NK-92 treated with Interleukin-12 subunit alpha and Interleukin-12 subunit beta, amount 100 ng/mL, for 24 hours (cell line): ENCODE data around the gene STK25.
"Not testable (repeated sequence)": the region's sequence is repeated elsewhere in the genome, so short reads cannot be mapped to it uniquely, and the experiment has no call there.

Source experiments
- DNase-seq: peaks from one replicate; lab custom pipeline; 2025; lab: John Stamatoyannopoulos, UW

STK25 gene

DNA sequence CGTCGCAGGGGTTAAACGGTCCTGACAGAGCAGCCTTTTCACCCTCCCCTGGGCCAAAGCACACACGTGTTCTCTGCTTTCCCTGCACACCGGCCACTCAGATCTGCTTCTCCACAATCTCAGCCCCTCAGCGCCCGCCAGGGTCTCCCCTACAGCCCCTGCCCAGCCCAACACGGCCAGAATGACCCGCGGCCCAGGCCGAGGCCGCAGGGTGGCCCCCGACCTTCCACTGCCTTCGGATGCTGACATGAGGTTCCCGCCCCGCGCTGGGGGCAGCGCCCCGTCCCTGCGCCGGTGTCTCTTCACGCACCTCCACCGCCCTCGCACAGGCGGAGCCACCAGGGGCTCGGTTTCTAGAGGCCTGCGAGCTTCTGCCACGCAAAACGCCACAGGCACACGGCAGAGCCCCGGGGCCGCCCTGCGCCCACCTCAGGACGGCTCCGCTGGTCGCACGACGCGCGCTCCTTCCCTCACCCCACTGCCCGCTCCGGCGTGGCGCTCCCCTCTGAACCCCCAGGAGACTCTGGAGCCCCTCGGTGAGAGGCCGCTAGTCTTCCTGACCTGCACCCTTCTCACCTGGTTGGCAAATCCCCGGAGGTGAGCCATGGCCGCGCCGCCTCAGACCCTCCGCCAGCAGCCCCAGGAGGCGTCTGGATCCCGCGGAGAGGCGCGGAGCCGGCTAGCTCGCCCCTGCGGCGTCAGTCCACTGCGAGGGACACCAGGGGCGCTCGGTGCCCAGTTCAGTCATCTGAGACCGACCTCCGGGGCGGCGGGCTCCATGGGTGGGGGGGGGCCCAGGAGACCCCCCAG is 749 bp downstream of the STK25 start:
- no peak for DNase-seq

DNA sequence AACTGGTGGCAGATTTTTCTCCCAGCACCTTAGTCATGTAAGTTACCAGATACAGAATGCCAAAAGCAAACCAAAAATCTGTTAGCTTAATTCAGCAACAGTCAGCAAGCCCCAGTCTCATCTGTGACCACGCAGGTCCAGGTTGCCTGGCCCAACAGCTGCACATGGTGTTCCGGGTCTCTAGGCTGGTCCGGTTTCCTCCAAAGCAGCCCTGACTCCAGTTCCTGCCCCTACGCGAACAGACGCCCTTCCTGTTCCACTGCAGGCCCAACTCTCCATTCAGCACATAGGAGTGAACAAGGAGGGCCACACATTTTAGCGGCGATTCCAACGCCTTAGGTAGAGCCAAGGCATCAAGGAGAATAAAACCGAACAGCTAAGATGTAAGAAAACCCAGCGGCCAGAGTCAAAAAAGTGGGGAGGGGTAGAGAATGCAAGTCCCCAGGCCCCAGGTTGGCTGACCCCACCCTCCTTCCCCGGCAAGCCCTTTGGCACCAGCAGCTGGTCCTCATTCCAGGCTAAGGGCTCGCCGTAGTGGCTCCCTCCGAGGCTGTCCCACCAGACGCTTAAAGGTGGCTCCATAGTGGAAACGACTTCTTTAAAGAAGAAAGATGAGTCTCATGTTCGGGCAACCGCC is 1.5 kb downstream of the STK25 start:
- no peak for DNase-seq

DNA sequence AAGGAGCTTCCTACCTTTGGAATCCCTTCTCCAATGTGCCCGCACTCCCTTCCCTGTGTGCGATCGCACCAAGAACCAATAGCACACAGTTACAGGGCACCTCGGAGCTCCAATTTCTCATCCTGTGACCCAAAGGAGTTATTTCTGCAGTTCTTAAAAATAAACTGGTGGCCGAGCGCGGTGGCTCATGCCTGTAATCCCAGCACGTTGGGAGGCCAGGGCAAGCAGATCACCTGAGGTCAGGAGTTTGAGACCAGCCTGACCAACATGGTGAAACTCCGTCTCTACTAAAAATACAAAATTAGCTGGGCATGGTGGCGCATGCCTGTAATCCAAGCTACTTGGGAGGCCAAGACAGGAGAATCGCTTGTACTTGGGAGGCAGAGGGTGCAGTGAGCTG is 2.1 kb downstream of the STK25 start:
- not testable (repeated sequence) for DNase-seq

DNA sequence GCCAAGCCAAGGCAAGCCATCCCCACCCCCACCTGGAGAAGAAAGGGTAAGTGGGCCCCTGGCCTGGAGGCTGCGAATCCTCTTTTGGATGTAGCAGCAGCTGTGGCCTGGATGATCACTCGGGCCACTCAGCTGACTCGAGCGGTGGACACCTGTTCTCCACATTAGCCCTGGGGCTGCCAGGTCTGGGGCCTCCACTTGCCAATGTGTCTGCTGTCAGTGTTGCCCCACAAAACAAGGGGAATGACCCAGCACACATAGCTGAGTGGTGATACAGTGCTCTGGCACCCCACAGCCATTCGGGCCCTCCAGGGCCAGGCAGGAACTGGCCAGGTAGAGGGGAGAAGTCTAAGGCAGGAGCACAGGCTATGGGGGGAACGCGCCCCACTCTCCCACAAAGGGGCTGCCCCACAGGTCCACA is 2.6 kb downstream of the STK25 start:
- DNase-seq: no peak

DNA sequence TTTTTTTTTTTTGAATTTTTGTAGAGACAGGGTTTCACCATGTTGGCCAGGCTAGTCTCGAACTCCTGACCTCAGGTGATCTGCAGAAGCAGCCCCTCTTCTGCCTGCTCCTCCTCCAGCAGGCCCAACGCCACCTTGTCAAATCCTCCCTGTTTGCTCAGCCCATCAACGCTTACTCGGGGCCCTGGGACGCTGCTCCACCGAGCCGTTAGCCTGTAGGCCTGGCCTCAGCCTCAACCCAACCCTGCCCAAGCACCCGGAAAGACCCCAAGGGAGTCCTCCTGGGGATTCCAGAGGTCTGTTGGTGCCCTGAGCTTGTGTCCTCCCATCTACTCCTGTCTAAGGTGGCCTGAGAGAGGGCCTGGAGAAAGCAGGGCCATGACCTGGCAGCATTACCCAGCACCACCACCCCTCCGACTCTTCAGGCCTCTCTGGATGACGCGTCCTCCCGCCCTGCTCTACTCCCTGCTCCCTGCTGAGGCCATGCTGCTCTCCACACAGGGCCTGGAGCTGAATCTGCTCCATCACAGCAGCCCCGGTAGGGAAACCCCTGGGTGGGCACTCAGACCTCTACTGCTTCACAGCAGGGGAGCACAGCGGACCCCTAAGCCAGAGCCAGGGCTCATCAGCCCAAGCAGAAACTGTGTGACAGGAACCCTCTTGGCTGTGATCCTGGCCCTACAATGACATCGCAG is 3.2 kb downstream of the STK25 start:
- no peak for DNase-seq

DNA sequence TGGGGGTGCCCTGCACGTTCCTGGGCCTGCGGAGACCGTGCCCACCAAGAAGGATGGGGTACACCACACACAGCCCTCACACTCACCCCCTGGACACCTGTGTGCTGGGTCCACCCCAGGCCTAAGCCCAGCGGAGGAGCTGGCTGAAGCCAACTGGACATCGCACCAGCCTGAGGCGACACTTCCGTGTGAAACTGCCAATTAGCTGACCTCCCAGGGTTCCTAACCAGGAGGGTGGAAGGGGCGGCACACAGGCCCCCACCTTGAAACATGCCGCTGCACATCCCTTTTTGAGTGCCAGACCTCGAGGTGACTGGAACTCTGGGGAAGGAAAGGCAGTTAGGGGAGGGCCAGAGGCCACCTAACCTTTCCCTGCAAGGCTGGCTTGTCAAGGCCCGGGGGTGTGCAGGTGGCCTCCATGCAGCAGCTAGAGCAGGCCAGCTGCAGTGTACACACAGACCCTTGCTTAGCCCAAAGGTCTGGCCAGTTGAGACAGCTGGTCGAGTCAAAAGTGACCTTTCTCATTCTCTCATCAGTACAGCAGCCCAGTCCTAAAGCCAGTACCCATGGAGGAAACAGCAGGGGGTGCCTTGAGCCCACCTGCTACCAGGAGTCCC is 4.5 kb downstream of the STK25 start:
- no peak for DNase-seq

DNA sequence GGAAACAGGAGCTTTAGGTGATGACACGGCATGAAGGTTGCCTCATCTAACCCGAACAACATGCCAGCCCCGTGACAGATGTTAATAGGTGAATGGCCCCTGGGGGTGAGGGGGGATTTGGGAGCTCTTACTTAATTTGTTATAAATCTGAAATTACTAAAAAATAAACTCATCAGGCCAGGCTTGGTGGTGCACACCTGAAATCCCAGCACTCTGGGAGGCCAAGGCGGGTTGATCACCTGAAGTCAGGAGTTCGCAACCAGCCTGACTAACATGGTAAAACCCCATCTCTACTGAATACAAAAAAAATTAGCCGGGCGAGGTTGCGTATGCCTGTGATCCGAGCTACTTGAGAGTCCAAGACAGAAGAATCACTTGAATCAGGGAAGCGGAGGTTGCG is 6.1 kb downstream of the STK25 start:
- no peak for DNase-seq

DNA sequence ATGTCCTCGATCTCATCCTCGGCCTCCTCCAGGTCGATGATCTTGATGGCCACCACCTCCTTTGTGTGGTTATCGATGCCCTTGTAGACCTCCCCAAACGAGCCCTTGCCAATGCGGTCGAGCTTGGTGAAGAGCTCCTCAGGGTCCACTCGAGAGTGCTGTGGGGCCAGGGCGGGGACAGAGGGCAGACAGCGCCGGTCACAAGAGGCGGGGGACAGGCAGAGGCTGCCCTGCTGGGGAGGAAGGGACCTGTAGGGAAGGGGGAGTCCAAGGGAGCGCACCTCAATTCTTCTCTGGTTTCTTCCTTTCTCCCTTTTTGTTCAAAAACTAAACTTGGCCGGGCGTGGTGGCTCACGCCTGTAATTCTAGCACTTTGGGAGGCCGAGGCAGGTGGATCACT is 6.8 kb downstream of the STK25 start:
- DNase-seq: no peak

DNA sequence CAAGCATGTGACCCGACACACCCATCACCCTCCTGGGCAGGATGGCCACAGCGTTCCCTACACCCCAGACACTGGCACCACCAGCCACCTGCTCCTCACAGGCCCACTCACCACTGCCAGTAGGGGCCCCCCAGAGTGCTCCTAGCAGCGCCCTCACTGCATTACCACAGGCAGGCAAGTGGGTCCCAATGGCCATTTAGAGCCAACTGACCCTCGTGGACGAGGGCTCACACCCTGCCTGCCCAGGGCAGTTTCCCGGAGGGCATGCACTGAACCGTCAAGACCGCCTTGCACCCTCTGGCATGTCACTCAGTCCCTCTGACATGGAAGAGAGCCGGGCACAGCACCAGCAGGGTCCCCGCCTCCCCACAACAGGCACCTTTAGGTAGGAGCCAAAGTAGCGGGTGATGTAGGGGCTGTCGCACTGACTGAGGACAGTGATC is 7.3 kb downstream of the STK25 start:
- no peak for DNase-seq

DNA sequence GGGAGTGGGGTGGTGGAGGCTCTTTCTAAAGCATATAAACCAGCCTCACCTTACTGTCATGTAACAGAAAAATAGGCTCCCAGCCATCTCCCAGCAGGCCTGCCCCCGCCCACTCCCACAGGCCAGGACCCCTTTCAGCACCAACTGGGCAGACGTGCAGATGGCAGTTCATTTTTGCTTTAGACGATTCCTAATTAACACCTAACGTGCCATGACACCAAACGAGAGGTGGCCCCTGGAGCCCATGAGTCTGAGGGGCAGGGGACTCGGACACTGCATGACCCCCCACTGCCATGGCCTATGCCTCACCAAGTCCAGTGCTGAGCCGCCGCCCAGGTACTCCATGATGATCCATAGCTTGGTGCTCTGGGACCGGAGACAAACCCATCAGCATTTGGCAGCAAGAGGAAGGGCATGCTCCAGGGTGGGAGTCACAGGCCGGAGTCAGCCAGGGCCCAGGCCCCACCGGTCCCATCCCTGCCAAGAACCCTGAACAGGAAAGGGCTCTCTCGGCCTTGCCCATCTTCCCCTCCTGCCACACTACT is 7.9 kb downstream of the STK25 start:
- DNase-seq: no peak

DNA sequence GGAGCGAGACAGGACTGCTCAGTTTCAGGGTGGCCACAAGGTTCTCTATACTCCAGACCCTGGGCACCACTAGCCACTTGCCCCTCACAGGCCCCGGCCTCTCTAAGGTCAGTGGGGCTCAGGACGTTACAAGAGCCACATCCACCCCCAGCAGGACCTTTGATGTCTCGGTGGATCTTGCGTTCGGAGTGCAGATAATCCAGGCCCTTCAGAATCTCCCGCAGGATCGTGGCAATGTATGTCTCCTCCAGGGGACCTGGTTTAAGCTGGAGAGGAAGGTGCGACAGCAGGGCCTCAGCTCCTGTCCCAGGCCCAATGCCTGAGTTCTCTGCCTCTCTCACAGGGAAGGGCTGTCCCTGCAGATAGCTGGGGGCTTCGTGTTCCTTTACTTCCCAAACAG is 8.4 kb downstream of the STK25 start:
- no peak for DNase-seq

DNA sequence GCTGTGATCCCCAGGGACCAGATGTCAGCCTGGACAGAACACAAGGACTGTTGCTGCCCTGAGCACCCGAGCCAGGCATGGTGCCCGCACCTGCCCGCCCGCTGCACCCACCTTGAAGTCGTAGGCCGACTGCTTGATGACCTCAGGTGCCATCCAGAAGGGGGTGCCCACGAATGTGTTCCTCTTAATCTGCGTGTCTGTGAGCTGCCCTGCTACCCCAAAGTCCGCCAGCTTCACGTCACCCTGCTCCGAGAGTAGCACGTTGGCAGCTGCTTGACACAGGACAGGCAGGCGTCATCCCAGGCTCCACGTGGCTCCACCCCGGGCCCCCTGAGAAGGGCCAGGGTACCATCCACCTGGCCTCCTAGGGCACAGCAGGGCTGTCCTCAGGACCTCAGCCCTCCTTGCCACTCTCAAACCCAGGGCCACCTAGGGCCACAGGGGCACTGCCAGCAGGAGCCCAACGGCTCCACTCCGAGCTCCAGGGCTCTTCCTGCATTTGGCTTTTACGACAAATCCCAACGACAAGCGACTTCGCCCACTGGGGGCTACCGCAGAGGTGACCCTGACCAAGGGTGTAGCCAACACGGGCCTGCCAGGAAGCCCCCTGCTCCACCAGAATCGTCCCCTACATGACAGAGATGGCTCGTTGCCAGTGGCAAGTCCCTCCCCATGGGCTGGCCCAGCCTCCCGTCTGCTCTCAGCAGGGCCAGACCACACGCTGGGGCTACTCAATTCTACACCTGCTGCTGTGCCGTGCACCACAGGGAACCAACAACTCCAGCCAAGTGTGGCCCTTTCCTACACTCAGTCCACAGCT is 9.0 kb downstream of the STK25 start:
- DNase-seq: no peak

DNA sequence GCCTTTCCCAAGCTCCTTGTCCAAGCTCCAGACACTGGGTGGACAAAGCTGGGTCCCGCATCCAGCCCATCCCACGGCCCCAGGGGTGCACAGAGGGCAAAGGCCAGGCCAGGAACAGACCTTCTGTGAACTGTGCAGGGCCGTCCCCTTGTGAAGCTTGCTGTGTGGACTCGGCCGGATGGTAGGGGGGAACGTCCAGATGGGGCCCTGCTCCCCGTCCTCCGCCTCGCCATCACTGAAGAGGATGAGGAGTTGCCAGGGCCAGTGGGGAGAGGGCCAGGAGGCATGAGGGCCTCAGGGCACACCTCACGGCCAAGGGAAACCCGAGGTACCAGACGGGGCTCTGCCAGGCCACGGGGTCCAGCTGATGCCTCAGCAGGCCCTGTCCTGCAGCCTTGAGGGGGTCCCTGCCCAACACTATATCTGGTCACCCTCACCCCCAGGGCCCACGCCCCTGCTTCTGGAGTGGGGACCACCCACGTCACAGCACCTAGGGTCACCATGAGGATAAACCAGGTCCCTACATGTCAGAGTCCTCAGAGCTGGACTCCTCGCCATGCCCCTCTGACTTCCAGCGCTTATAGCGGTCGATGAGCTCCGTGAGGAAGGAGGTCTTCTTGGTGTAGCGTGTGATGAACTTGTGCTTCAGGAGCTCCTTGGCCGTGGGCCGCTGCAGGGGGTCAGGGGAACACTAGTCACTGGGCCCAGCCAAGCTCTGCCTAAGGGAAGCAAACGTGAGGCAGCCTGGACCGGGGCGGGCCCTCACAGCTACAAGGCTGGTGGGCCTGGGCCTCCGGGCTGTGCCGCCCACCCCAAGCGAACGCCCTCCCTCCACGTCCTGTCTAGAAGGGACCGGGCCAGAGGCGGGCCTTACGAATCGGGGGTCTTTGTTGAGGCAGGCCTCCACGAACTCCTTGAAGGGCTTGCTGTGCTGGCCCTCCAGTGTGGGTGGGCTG is 10.0 kb downstream of the STK25 start:
- no peak for DNase-seq

DNA sequence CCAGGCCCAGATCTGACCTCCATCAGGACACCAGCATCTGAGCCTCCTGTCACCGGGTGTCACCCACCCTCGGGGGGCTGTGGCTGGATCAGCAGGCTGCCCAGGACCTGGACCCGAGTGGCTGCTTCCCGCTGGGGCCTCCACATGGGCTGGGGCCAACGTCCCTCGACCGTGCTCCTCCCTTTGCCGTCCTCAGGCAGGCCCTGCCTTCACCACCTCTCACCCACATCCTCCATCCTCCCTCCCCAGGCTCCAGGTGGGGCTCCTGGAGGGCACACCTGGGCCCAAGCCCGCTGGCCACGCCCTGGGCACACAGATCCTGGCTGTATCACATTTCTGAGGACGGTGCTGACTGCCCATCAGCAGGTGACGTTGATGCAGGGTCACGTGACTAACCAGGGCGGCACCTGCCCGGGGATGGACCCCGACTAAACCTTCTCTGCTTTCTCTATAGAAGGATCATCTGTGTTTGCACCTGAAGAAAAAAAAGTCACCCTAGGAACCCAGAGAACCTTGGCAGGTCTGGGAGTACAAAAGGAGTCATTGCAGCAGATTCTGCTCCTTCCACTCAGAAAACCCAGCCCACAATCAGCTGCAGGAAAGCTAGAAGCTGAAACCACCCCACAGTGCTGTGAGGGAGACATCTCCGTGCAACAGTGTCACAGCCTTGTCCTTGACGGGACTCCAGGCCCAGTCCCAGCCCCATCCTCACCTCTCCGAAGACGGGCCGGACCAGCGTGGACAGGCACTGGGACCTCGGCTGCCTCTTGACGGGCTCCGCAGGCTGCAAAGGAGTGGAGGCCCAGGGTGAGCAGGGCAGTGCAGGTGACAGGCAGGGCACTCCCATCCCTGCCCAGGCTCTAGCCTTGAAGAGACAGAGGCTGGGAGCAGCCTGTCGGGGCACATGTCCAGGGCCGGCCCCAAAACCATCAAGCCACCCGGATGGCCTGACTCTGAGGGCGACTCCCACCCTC is 11.2 kb downstream of the STK25 start:
- DNase-seq: no peak

DNA sequence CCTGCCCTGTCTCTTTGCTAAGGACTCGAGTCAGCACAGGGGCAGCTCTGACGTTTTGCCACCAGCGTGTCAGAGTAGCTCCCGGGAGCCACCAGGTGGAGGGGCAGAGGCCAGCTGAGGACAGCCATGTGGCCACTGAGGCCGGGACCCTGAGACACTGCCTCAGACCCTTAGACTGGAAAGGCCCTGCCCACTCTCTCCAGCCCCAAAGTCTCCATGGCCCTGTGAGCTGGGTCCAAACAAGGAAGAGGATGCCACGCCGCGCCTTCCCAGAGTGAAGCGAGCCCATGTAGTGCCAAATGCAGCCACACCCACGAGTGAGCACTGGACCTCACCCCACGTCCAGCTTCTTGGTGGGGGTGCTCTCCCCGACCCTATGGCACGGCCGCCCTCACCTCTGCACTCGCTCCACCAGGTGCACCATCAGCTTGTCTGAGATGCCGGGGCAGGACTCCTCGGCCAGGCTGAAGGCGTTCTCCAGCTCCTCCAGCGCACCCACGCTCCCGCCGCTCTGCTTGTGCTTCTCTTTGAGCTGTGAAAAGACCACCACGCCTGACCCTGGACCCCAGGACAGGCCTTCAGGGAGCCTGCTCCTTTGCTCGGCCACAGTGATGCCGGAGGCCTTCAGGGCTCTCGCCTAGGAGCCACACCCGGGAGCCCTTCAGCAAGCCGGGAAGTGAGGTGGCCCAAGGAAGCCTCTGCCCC is 12.2 kb downstream of the STK25 start:
- no peak for DNase-seq

DNA sequence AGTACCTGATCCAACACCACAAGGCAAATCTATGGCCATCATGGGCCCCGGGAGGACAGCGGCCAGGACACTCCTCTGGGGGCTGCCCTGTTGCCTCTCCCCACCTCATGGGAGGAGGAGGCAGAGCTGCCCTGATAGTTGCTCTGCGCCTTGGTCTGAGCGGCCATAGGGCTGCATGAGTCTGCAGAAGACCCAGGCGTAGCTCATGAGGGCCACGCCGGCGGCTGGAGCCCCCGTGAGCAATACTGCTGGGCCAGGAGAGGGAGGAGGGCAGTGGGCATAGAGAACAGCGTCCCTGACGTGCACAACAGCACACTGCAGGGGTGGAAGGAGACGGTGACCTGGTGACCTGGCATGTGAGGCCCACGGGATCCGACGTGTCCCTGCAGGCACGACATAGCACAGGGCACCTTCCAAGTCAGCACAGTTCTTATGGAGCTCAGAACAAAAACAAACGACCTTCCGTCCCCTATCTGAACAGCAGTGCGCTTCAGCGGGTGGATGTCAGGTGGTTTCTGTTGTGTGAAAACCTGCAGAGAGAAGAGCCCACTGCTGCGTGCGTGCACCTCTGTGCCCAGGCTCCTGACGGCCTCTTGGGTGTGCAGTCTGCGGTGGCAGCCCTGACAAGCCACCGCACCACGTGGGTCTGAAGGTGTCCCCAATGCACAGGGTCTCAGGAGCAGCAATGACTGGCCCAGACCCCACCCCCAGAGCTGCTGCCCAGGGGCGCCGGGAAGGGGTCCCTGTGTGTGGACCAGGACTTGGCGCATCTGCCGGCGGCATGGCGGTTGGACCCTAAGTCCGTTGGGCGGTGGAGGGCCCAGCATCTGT is 13.0 kb downstream of the STK25 start:
- DNase-seq: no peak

DNA sequence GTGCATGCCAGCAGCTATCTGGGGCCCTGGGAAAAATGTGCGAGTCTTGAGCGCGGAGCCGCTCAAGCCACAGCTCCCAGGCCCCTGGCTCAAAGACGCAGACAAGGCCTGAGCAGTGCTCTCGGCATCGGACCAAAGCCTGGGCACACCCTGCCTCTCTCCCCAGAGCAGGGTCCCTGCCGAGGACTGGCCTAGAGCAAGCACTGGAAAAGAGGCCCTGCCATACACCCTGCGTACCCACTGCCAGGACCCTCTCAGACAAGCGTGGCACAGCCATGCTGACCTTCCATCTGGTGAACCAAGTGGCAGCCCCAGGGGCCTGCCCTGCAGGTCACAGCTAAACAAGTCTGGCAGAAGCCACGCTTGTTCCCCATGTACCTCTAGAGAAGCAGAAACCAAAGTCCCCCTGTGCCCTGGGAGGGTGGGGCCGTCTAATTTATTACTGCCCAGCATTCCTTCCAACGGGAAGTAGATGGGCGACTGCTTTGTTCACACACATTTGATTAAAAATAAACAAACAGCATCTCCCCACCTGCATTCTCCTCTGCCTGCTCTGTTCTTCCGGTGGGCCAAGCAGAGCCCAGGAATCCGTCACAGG is 14.0 kb downstream of the STK25 start:
- no peak for DNase-seq
